Measurements from ENCODE around the gene INF2.
"Not testable (repeated sequence)": the region's sequence is repeated elsewhere in the genome, so short reads cannot be mapped to it uniquely, and the experiment has no call there.

INF2 gene
- 23.7 to 107 (median 53.9) reads per million in 18 experiments for total RNA-seq

GRCh38 chr14:104689109-104689880 is at the start of gene INF2:
Gene INF2, plus strand, starts transcription at chr14:104689618. Its CDS starts 11,748 bp downstream, at chr14:104701366.
- DNase-seq, result peak; percentile 30 to 54

- DNase-seq, result peak; percentile 44 to 61
Observed at GRCh38 chr14:104639885-104640548, 49.4 kb upstream of the INF2 start.

- no peak for DNase-seq
Observed at GRCh38 chr14:104640681-104641080, 48.7 kb upstream of the INF2 start.

GRCh38 chr14:104641753-104642539 is 47.5 kb upstream of the INF2 start:
- DNase-seq, result no peak

GRCh38 chr14:104642540-104642868 is 46.9 kb upstream of the INF2 start:
- no peak for DNase-seq

GRCh38 chr14:104643306-104643705 is 46.1 kb upstream of the INF2 start:
- no peak for DNase-seq

- no peak for DNase-seq
Observed at GRCh38 chr14:104644091-104644635, 45.3 kb upstream of the INF2 start.

- peak in 1 of 2 donors; percentile 13 for DNase-seq
Observed at GRCh38 chr14:104644656-104645378, 44.6 kb upstream of the INF2 start.

- peak; percentile 21 to 48 for DNase-seq
Observed at GRCh38 chr14:104647467-104648043, 41.9 kb upstream of the INF2 start.

- peak; percentile 20 to 48 for DNase-seq
Observed at GRCh38 chr14:104650057-104650980, 39.1 kb upstream of the INF2 start.

- DNase-seq, result no peak
Observed at GRCh38 chr14:104650981-104651875, 38.2 kb upstream of the INF2 start.

- DNase-seq, result no peak
Observed at GRCh38 chr14:104651876-104652260, 37.5 kb upstream of the INF2 start.

- no peak for DNase-seq
Observed at GRCh38 chr14:104652386-104652785, 37.0 kb upstream of the INF2 start.

GRCh38 chr14:104653130-104653920 is 36.1 kb upstream of the INF2 start:
- DNase-seq, result not testable (repeated sequence)

GRCh38 chr14:104654119-104654518 is 35.3 kb upstream of the INF2 start:
- DNase-seq, result no peak

- DNase-seq, result no peak
Observed at GRCh38 chr14:104655128-104655848, 34.1 kb upstream of the INF2 start.

GRCh38 chr14:104656014-104656714 is 33.3 kb upstream of the INF2 start:
- DNase-seq, result no peak
